Fibroblast of the aortic adventitia (primary cell): ENCODE measurements around the gene IL34. TPM values are rescaled to one million over a fixed set of nuclear protein-coding genes. Genes with fewer than 3 reads are reported as not detected.

Experiments used
- DNase-seq: peaks from one replicate; pipeline ENCODE4 v3.0.0-alpha.2; 2010; ENCODE audit warnings: low read depth
- H3K4me3 ChIP-seq: 2 replicates; pipeline ENCODE4 v1.5.1; 2011; ENCODE audit warnings: low read depth, mild to moderate bottlenecking, control low read depth, low read length, moderate library complexity
- CTCF ChIP-seq: IDR thresholded peaks from 2 replicates; pipeline ENCODE4 v1.5.1; 2011; ENCODE audit warnings: mild to moderate bottlenecking, low read length, control low read depth, inconsistent platforms; ENCODE audit not compliant: insufficient read depth
- total RNA-seq: library from RNA; depleted of rRNA; stranded (reverse); fragments of >200 nt; gene quantifications from 2 replicates; pipeline ENCODE4 v1.2.3, GENCODE V29; 2012; ENCODE audit warnings: low replicate concordance

Gene IL34
- total RNA-seq, 1 donor: 10.9 TPM

DNA sequence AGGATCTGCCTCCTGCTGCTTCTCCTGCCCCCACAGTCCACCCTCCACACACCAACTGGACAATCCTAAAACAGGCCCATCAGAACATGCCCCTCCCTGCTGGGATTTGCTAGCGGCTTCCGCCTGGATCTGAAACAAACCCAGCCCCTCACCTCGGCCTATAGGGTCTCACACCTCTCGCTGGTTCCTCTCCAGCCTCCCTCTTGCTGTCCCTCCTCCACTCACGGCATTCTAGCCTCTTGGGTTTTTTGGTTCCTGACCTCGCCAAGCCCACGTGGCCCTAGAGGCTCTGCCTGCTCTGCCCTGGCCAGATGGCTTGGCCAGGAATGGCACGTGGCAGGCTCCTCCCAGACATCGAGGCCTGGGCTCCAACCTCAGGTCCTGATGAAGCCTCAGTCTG lies 55.2 kb downstream of the IL34 start:
- DNase-seq: no peak
- no peak overlapping the region for H3K4me3 ChIP-seq
- no peak for TF ChIP-seq CTCF

- H3K4me3 ChIP-seq: no peak overlapping the region
- TF ChIP-seq CTCF: no peak
- DNase-seq: no peak
These were observed 55.6 kb downstream of the IL34 start for GRCh38 chr16:70701998-70702397.

GRCh38 chr16:70702624-70703023 lies 56.3 kb downstream of the IL34 start:
- no peak for TF ChIP-seq CTCF
- H3K4me3 ChIP-seq: no peak overlapping the region
- DNase-seq: no peak

GRCh38 chr16:70703041-70703834 lies 56.9 kb downstream of the IL34 start:
- peak; percentile 34 for TF ChIP-seq CTCF
- peak; percentile 76 for DNase-seq
- no peak overlapping the region for H3K4me3 ChIP-seq

DNA sequence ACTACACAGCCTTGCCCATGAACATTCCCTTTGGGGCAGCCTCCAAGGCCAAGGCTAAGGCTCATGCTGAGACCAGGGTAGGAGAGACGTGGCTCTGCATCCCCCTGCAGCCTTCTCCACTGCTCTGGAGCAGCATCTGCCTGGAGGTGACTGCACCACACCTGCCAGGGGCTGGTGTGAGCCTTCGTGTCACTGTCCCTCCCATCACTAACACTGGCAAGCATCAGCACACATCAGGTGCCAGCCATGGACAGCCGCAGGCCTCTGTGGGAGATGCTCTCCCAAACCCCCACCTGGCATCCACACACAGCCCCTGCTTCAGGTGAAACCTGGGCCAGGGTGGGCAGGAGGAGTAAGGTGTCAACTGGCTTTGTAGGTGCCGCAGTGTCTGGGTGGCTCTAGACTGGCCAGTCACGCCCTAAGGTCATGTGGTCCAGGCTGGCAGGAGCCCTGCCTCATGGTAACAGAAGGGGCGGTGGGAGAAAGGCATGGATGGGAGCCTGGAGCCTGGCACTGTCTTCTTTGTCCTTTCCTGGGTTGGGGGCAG lies 57.5 kb downstream of the IL34 start:
- no peak overlapping the region for H3K4me3 ChIP-seq
- no peak for DNase-seq
- TF ChIP-seq CTCF: no peak

- no peak for DNase-seq
- H3K4me3 ChIP-seq: no peak overlapping the region
- TF ChIP-seq CTCF: no peak
These were observed 58.2 kb downstream of the IL34 start for GRCh38 chr16:70704586-70704985.
